ENCODE results near the gene CSMD2.

CSMD2 gene

DNA sequence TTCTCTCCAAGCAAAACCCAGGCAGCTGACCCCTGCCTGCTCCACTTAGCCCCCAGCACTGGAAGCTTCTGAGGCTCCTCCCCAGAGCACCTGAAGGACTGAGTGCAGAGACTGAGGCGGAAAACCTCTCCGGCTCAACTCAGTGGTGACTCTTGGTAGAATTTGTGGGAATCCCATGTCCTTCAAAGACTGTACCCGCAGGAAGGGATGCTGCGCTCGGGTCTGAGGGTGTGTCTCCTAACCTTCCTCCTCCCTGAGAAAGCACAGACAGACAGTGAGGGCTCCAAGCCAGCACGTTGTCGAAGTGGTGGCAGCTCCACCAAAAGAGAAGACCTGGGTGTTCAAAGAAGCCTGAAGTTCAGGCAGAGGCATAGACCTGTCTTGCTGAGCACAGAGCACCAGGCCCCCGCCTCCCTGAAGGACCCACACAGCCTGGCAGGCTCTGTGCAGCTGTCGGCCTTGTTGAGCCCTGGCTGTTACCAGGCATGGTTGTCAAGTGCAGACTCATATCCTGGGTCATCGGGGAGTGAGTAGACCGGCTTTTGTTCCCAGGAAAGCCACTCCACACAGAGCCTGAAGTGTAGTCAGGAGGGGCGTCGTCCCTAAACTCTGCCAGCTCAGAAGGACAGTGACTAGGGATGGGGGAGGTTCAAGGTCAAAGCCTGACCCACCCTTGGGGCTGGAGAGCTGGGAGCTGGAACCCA is 36.7 kb downstream of the CSMD2 start:
- Histone ChIP-seq H3K4me1 (ENCODE audit: insufficient read depth, low read length) (no peaks in the 10 kb centered on the region), H3K79me2 (ENCODE audit: insufficient read depth, low read length) (no peaks in the 10 kb centered on the region), H3K4me2 (ENCODE audit: insufficient read depth, low read length) (no peak overlapping the region), H3K9me3 (ENCODE audit: insufficient read depth, low read length, severe bottlenecking) (no peaks in the 10 kb centered on the region), H3K4me3 (ENCODE audit: low read depth in 1 of 2, low read length in 2 of 2) (no peak overlapping the region), H3K36me3 (ENCODE audit: insufficient read depth, low read length) (no peaks in the 10 kb centered on the region), H3K9ac (ENCODE audit: low read depth, low read length) (no peak overlapping the region), H3K27ac (ENCODE audit: low read length) (no peak overlapping the region), H3K27me3 (ENCODE audit: insufficient read depth, low read length, poor library complexity) (no peaks in the 10 kb centered on the region), H2AFZ (ENCODE audit: low read depth, low read length) (no peak overlapping the region), H4K20me1 (ENCODE audit: insufficient read depth, low read length) (no peaks in the 10 kb centered on the region; the same call in 1 of the 2 replicates)
- no peak for ATAC-seq (ENCODE audit: insufficient read depth, low read depth)
- TF ChIP-seq, protein P1, sequence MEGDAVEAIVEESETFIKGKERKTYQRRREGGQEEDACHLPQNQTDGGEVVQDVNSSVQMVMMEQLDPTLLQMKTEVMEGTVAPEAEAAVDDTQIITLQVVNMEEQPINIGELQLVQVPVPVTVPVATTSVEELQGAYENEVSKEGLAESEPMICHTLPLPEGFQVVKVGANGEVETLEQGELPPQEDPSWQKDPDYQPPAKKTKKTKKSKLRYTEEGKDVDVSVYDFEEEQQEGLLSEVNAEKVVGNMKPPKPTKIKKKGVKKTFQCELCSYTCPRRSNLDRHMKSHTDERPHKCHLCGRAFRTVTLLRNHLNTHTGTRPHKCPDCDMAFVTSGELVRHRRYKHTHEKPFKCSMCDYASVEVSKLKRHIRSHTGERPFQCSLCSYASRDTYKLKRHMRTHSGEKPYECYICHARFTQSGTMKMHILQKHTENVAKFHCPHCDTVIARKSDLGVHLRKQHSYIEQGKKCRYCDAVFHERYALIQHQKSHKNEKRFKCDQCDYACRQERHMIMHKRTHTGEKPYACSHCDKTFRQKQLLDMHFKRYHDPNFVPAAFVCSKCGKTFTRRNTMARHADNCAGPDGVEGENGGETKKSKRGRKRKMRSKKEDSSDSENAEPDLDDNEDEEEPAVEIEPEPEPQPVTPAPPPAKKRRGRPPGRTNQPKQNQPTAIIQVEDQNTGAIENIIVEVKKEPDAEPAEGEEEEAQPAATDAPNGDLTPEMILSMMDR (IDR thresholded peaks at IDR 0.05; ENCODE audit: borderline replicate concordance, extremely low read depth, low read length, poor library complexity, severe bottlenecking): no peak
- TF ChIP-seq EZH2 (IDR thresholded peaks at IDR 0.05; ENCODE audit: borderline replicate concordance, low read depth, low read length, severe bottlenecking): no peak
- DNase-seq: no peak

DNA sequence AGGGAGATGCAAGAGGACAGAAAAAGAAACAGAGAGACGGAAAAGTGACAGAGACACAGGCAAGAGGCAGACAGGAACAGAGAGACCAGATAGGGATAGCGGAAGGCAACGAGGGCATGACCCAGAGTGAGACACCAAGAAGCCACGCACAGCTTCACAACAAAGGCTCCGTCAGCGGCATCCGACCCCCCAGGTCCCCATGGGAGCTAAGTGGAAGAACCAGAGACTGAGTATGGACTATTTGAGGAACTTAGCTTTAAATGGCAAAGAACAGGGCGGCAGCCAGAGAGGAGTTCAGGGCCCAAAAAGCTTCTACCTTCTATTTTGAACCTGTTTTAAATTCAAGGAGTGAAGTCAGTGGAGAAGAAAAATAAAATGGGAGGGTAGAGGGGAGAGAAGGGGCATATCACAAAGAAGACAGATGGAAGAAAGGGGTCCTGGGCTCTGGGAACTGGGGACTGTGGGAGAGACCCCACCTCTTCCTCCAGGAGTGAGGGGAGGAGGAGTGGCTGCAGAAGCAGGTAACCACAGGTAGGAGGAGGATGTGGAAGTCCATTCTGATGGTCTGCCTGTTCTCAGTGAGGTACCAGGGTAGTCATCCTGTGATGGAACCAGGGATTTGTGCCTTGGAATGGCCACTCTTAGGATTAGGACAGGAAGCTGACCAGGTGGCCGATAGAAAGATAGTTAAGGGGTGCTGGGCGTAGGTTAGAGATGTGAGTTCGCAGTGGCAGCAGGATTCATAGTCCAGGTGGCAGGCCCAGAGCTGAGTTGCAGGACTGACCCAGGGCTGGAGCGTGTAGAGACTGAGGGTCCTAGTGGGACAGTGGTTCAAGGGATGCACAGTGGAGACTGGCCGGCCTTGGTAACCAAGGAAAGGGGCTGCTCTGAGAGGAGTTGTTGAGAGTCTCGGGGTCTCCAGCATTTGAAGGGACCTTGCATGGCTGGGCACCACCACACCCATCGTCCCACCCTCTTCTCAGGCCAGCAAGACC is 37.7 kb downstream of the CSMD2 start:
- H3K9me3 ChIP-seq (ENCODE audit: insufficient read depth, low read length, severe bottlenecking): no peaks in the 10 kb centered on the region
- no peak overlapping the region for H3K4me2 ChIP-seq (ENCODE audit: insufficient read depth, low read length)
- DNase-seq: no peak
- no peaks in the 10 kb centered on the region for H3K79me2 ChIP-seq (ENCODE audit: insufficient read depth, low read length)
- H3K4me1 ChIP-seq (ENCODE audit: insufficient read depth, low read length): no peaks in the 10 kb centered on the region
- H3K27me3 ChIP-seq (ENCODE audit: insufficient read depth, low read length, poor library complexity): no peaks in the 10 kb centered on the region
- ATAC-seq (ENCODE audit: insufficient read depth, low read depth): no peak
- no peak overlapping the region for H2AFZ ChIP-seq (ENCODE audit: low read depth, low read length)
- H3K36me3 ChIP-seq (ENCODE audit: insufficient read depth, low read length): no peaks in the 10 kb centered on the region
- H3K9ac ChIP-seq (ENCODE audit: low read depth, low read length): no peak overlapping the region
- TF ChIP-seq, protein P1 (IDR thresholded peaks at IDR 0.05; ENCODE audit: borderline replicate concordance, extremely low read depth, low read length, poor library complexity, severe bottlenecking): no peak
- no peak for TF ChIP-seq EZH2 (IDR thresholded peaks at IDR 0.05; ENCODE audit: borderline replicate concordance, low read depth, low read length, severe bottlenecking)
- H4K20me1 ChIP-seq (ENCODE audit: insufficient read depth, low read length): no peaks in the 10 kb centered on the region; the same call in 1 of the 2 replicates
- H3K27ac ChIP-seq (ENCODE audit: low read length): no peak overlapping the region
- no peak overlapping the region for H3K4me3 ChIP-seq (ENCODE audit: low read depth in 1 of 2, low read length in 2 of 2)

DNA sequence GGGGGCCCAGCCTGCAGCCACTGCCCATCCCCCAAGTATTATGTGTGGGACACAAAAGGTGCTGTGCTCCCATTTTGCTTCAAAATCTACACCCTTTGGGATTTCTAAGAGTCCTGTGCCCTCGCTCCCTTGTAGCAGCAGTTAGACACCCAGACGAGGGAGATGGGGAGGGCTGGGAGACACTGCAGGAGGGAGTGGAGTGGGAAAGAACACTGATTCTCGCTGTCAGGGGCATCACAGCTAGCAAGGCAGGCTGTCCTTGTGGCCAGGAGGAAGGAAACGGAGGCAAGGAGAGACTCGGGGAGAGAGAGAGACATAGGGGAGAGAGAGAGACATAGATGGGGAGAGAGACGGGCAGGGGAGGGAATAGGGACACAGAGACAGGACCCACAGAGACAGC is 38.5 kb downstream of the CSMD2 start:
- no peak for DNase-seq
- no peaks in the 10 kb centered on the region for H3K9me3 ChIP-seq (ENCODE audit: insufficient read depth, low read length, severe bottlenecking)
- H3K27ac ChIP-seq (ENCODE audit: low read length): no peak overlapping the region
- ATAC-seq (ENCODE audit: insufficient read depth, low read depth): no peak
- H3K4me2 ChIP-seq (ENCODE audit: insufficient read depth, low read length): no peak overlapping the region
- no peaks in the 10 kb centered on the region for H3K4me1 ChIP-seq (ENCODE audit: insufficient read depth, low read length)
- no peaks in the 10 kb centered on the region; the same call in 1 of the 2 replicates for H4K20me1 ChIP-seq (ENCODE audit: insufficient read depth, low read length)
- no peak overlapping the region for H3K9ac ChIP-seq (ENCODE audit: low read depth, low read length)
- no peak for TF ChIP-seq EZH2 (IDR thresholded peaks at IDR 0.05; ENCODE audit: borderline replicate concordance, low read depth, low read length, severe bottlenecking)
- TF ChIP-seq, protein P1 (IDR thresholded peaks at IDR 0.05; ENCODE audit: borderline replicate concordance, extremely low read depth, low read length, poor library complexity, severe bottlenecking): no peak
- H3K36me3 ChIP-seq (ENCODE audit: insufficient read depth, low read length): no peaks in the 10 kb centered on the region
- H3K79me2 ChIP-seq (ENCODE audit: insufficient read depth, low read length): no peaks in the 10 kb centered on the region
- no peaks in the 10 kb centered on the region for H3K27me3 ChIP-seq (ENCODE audit: insufficient read depth, low read length, poor library complexity)
- H2AFZ ChIP-seq (ENCODE audit: low read depth, low read length): no peak overlapping the region
- no peak overlapping the region for H3K4me3 ChIP-seq (ENCODE audit: low read depth in 1 of 2, low read length in 2 of 2)
